ENCODE measurements around the gene CHRNA4. TPM values are rescaled to one million over a fixed set of nuclear protein-coding genes. Genes with fewer than 3 reads are reported as not detected.

The CHRNA4 gene
- total and polyA plus RNA-seq, 2 of the 4 experiments (the other 2 are of a cell fraction): not detected

GRCh38 chr20:63394920-63395455 lies 33.8 kb upstream of the CHRNA4 start:
- no peak overlapping the region for H3K56ac ChIP-seq (ENCODE audit: extremely low read depth, insufficient read depth, low read length)
- H3K14ac ChIP-seq (replicated peaks; ENCODE audit: low read depth, low read length): no peak overlapping the region
- H2BK120ac ChIP-seq (ENCODE audit: low read depth, low read length): no peak overlapping the region
- dilution Hi-C loops (cut with HindIII; ENCODE audit: low sequenced_read_pairs, unreplicated experiment) (no loop called here), intact Hi-C loops (cut with micrococcal nuclease) (no loop called here), in situ Hi-C loops (cut with MboI; ENCODE audit: low sequenced_read_pairs) (no loop called here)
- no peak overlapping the region for H2AK9ac ChIP-seq (replicated peaks; ENCODE audit: low read depth, low read length, poor library complexity)
- POLR2A ChIA-PET (ENCODE audit: unreplicated experiment): no interaction called here
- CTCF ChIA-PET: no interaction called here
- no peak overlapping the region for H4K91ac ChIP-seq (ENCODE audit: insufficient read depth, low read depth, low read length)
- TF ChIP-seq CEBPB (IDR thresholded peaks at IDR 0.05; ENCODE audit: low read depth, low read length) (no peak), MXI1 (IDR thresholded peaks at IDR 0.05; ENCODE audit: borderline replicate concordance, low read depth, low read length) (no peak), BHLHE40 (IDR thresholded peaks at IDR 0.05; ENCODE audit: low read depth, low read length) (no peak), NFE2L2 (IDR thresholded peaks at IDR 0.05; ENCODE audit: low read depth, low read length) (no peak), CHD1 (IDR thresholded peaks at IDR 0.05; ENCODE audit: low read depth, low read length) (no peak), RCOR1 (IDR thresholded peaks at IDR 0.05; ENCODE audit: insufficient replicate concordance, low read length) (no peak), ELK1 (IDR thresholded peaks at IDR 0.05; ENCODE audit: borderline replicate concordance, low read depth, low read length) (no peak), FOS (IDR thresholded peaks at IDR 0.05; ENCODE audit: low read depth, low read length) (no peak), RAD21 (IDR thresholded peaks at IDR 0.05; ENCODE audit: low read length) (no peak), MAZ (IDR thresholded peaks at IDR 0.05; ENCODE audit: borderline replicate concordance, low read depth, low read length) (no peak)
- no TSS peak for BruUV-seq (replicated peaks)
- H2BK5ac ChIP-seq (ENCODE audit: low read depth, low read length, poor library complexity, severe bottlenecking): no peak overlapping the region
- H3K9me3 ChIP-seq (ENCODE audit: control insufficient read depth, insufficient read depth, low read length): peaks cover 6% of the 10 kb centered on the region
- DNase-seq (no peak), ATAC-seq (ENCODE audit: low read depth) (no peak)
- no peaks in the 10 kb centered on the region for H3K36me3 ChIP-seq (ENCODE audit: control insufficient read depth, insufficient read depth, low read length)
- H3K27ac ChIP-seq (ENCODE audit: insufficient read depth, low read length): no peak overlapping the region
- peaks cover 20% of the 10 kb centered on the region for H3K27me3 ChIP-seq (ENCODE audit: control insufficient read depth, insufficient read depth, low read length)
- H4K8ac ChIP-seq (ENCODE audit: low read depth in 2 of 2, low read length in 2 of 2): no peak overlapping the region
- H3K18ac ChIP-seq (ENCODE audit: low read depth, low read length): no peak overlapping the region
- H3K23ac ChIP-seq (ENCODE audit: low read depth, low read length): no peak overlapping the region
- H3K4me1 ChIP-seq (ENCODE audit: control insufficient read depth, insufficient read depth, low read length): peaks cover 2% of the 10 kb centered on the region; the same call in 1 of the 2 replicates
- 63% methylated on average over 10 of the region's 22 CpGs; no CpG with 5 or more reads in 1 of the 2 experiments for WGBS, 2 experiments (ENCODE audit: extremely low coverage in 2 of 2, insufficient read length in 1 of 2)
- H3K9me1 ChIP-seq (ENCODE audit: insufficient read depth, low read length): no peaks in the 10 kb centered on the region
- H2BK15ac ChIP-seq (ENCODE audit: low read depth, low read length): no peak overlapping the region
- no peak overlapping the region for H4K5ac ChIP-seq (ENCODE audit: low read depth, low read length)
- H3K4me2 ChIP-seq (ENCODE audit: low read depth, low read length): no peak overlapping the region
- H3K4me3 ChIP-seq (ENCODE audit: insufficient read depth, low read depth, low read length): no peak overlapping the region
- no peak overlapping the region for H3K4ac ChIP-seq (ENCODE audit: low read depth, low read length)
- no peaks in the 10 kb centered on the region for H4K20me1 ChIP-seq (ENCODE audit: insufficient read depth, low read length)
- H3K79me1 ChIP-seq (ENCODE audit: low read depth in 1 of 2, low read length in 2 of 2): no peaks in the 10 kb centered on the region
- H2BK20ac ChIP-seq (ENCODE audit: low read depth, low read length): no peak overlapping the region
- no peak overlapping the region for H2AFZ ChIP-seq (replicated peaks; ENCODE audit: low read length, poor library complexity)
- no peak overlapping the region for H3K9ac ChIP-seq (ENCODE audit: low read depth, low read length)
- H2AK5ac ChIP-seq (ENCODE audit: low read depth, low read length): no peak overlapping the region
